Lower leg skin (tissue), 3 donors: ENCODE data around the gene RARB.

Experiments used
- POLR2A ChIP-seq, 2 donors: fragments of 450-650 bp; IDR thresholded peaks; one replicate each; pipeline ENCODE4 v1.6.1; 2016 to 2017; ENCODE audit warnings: antibody characterized with exemption in 2 of 2, mild to moderate bottlenecking in 1 of 2, moderate library complexity in 1 of 2
- TF ChIP-seq, protein P1 (sequence below), 3 donors: fragments of 450-650 bp; IDR thresholded peaks; one replicate each; pipeline ENCODE4 v1.5.1; 2016; ENCODE audit warnings: antibody characterized with exemption in 3 of 3, mild to moderate bottlenecking in 3 of 3, moderate library complexity in 2 of 3

GRCh38 chr3:25548836-25549235 is 120.8 kb downstream of the RARB start:
- TF ChIP-seq, protein P1, sequence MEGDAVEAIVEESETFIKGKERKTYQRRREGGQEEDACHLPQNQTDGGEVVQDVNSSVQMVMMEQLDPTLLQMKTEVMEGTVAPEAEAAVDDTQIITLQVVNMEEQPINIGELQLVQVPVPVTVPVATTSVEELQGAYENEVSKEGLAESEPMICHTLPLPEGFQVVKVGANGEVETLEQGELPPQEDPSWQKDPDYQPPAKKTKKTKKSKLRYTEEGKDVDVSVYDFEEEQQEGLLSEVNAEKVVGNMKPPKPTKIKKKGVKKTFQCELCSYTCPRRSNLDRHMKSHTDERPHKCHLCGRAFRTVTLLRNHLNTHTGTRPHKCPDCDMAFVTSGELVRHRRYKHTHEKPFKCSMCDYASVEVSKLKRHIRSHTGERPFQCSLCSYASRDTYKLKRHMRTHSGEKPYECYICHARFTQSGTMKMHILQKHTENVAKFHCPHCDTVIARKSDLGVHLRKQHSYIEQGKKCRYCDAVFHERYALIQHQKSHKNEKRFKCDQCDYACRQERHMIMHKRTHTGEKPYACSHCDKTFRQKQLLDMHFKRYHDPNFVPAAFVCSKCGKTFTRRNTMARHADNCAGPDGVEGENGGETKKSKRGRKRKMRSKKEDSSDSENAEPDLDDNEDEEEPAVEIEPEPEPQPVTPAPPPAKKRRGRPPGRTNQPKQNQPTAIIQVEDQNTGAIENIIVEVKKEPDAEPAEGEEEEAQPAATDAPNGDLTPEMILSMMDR (IDR thresholded peaks at IDR 0.05), result no peak
- TF ChIP-seq POLR2A (IDR thresholded peaks at IDR 0.05), result no peak
